Vagina (tissue), 2 donors: ENCODE measurements around the gene PLA2G12A. TPM values are rescaled to one million over a fixed set of nuclear protein-coding genes. Genes with fewer than 3 reads are reported as not detected.

ENCODE experiments used
- DNase-seq, 2 donors: peaks; one replicate each; pipeline ENCODE4 v3.0.0-alpha.2; 2017; ENCODE audit errors: extremely low spot score in 2 of 2
- H3K27ac ChIP-seq: fragments of 200-600 bp; sonication (generic); one replicate; pipeline ENCODE4 v1.5.1; 2019
- H3K27me3 ChIP-seq: fragments of 200-600 bp; sonication (generic); one replicate; pipeline ENCODE4 v1.5.1; 2019
- H3K36me3 ChIP-seq, 2 donors: fragments of 200-600 bp; sonication (generic); one replicate each; pipeline ENCODE4 v1.5.1; 2017 to 2019
- H3K4me1 ChIP-seq: fragments of 200-600 bp; sonication (generic); one replicate; pipeline ENCODE4 v1.5.1; 2019
- H3K4me3 ChIP-seq, 2 donors: fragments of 200-600 bp; sonication (generic); 1 replicate in 1 of 2; 2 replicates in 1 of 2; pipeline ENCODE4 v1.5.1; 2016 to 2019
- H3K9me3 ChIP-seq: fragments of 200-600 bp; sonication (generic); one replicate; pipeline ENCODE4 v1.5.1; 2019
- POLR2A ChIP-seq, 2 donors: fragments of 450-650 bp; IDR thresholded peaks; one replicate each; pipeline ENCODE4 v1.6.1; 2017; ENCODE audit warnings: antibody characterized with exemption in 2 of 2, mild to moderate bottlenecking in 2 of 2, moderate library complexity in 2 of 2
- POLR2AphosphoS5 ChIP-seq, 2 donors: sonication (generic); formaldehyde crosslinking; IDR thresholded peaks; one replicate each; pipeline ENCODE4 v1.9.0; 2017; ENCODE audit warnings: antibody characterized with exemption in 2 of 2, mild to moderate bottlenecking in 2 of 2, low read depth in 1 of 2; ENCODE audit not compliant: insufficient read depth in 1 of 2
- intact Hi-C: fragments of 100-400 bp; cut with DNase I; formaldehyde crosslinking; loops from one replicate; pipeline ENCODE4 v1.15.1; 2023
- total RNA-seq: library from RNA; depleted of rRNA; stranded (reverse); fragments of >200 nt; gene quantifications from one replicate; pipeline ENCODE4 v1.2.3, GENCODE V29; 2016
- TF ChIP-seq, protein P1 (sequence below), 3 experiments: fragments of 450-650 bp in 2 of 3; fragments of 200-600 bp in 1 of 3; sonication (generic) in 1 of 3; IDR thresholded peaks; one replicate each; pipeline ENCODE4 v1.5.1; 2017 to 2019; ENCODE audit warnings: antibody characterized with exemption in 3 of 3, mild to moderate bottlenecking in 2 of 3, moderate library complexity in 2 of 3

Gene PLA2G12A
- total RNA-seq, 1 donor from 2014 or later = 16.9 TPM

- H3K4me1 ChIP-seq = peaks cover 23% of the 10 kb centered on the region
- intact Hi-C loops = no loop called here
- peak within 1 kb of the TSS; percentile 62 to 67 for H3K4me3 ChIP-seq
- peak within 1 kb of the TSS; percentile 77 for H3K27ac ChIP-seq
- no peaks in the 10 kb centered on the region for H3K36me3 ChIP-seq
- no peaks in the 10 kb centered on the region for H3K9me3 ChIP-seq
- peak in 1 of 2 donors; percentile 90 for DNase-seq
- TF ChIP-seq POLR2A (IDR thresholded peaks at IDR 0.05) = no peak
- TF ChIP-seq POLR2AphosphoS5 (IDR thresholded peaks at IDR 0.05; ENCODE audit: insufficient read depth in 1 of 2, low read depth in 1 of 2) = peak in 1 of 2 donors; percentile 85
- TF ChIP-seq, protein P1, sequence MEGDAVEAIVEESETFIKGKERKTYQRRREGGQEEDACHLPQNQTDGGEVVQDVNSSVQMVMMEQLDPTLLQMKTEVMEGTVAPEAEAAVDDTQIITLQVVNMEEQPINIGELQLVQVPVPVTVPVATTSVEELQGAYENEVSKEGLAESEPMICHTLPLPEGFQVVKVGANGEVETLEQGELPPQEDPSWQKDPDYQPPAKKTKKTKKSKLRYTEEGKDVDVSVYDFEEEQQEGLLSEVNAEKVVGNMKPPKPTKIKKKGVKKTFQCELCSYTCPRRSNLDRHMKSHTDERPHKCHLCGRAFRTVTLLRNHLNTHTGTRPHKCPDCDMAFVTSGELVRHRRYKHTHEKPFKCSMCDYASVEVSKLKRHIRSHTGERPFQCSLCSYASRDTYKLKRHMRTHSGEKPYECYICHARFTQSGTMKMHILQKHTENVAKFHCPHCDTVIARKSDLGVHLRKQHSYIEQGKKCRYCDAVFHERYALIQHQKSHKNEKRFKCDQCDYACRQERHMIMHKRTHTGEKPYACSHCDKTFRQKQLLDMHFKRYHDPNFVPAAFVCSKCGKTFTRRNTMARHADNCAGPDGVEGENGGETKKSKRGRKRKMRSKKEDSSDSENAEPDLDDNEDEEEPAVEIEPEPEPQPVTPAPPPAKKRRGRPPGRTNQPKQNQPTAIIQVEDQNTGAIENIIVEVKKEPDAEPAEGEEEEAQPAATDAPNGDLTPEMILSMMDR (IDR thresholded peaks at IDR 0.05) = peak; percentile 25 to 42 (median 37)
- H3K27me3 ChIP-seq = no peaks in the 10 kb centered on the region
Measured at GRCh38 chr4:109702950-109703663, 26.8 kb downstream of the PLA2G12A start, which contains the start of gene CASP6. TSS of gene CASP6 (minus strand) at chr4:109703445. CDS start at chr4:109703395, 50 bp downstream.

- no peak for DNase-seq
- TF ChIP-seq, protein P1 (IDR thresholded peaks at IDR 0.05) = no peak
- H3K4me3 ChIP-seq = peak overlapping the region; percentile 62 to 67
- peaks cover 0 to 12% of the 10 kb centered on the region in 2 donors for H3K36me3 ChIP-seq
- intact Hi-C loops = no loop called here
- no peaks in the 10 kb centered on the region for H3K27me3 ChIP-seq
- H3K9me3 ChIP-seq = no peaks in the 10 kb centered on the region
- H3K27ac ChIP-seq = peak overlapping the region; percentile 77
- peaks cover 23% of the 10 kb centered on the region for H3K4me1 ChIP-seq
Measured at GRCh38 chr4:109701566-109702410, 28.1 kb downstream of the PLA2G12A start.

DNA sequence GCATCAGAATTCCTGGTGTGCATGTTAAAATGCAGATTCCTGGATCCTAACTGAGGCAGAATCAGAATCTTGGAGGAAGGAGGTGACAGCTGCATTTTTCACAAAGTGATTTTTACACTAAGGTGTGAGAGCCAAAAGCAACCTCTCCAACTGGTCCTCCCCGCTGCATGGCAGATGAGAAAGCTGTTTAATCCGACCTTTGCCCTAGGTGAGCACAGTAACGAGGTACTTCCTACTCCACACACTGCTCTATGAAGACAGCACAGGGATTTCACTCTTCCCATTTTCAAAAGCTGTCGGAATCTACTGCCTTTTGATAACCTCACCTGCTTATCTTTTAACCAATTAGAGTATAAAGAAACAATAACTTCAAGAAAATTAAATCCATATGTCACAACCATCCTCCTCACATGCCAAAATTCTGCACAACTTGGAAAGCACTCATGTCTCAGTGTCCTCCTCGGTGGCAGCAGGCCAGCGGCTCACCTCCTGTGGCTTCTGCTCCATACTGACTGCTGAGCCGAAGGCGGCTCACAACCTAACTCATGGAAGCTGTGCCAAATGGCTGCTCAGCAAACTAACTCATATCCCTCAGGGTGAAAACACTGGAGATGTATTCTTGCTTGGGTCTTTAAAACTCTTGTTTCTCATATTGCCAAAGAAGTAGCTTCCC, 30.2 kb downstream of the PLA2G12A start:
- H3K27ac ChIP-seq = no peak overlapping the region
- H3K27me3 ChIP-seq = no peaks in the 10 kb centered on the region
- no peak for DNase-seq
- H3K36me3 ChIP-seq = peaks cover 0 to 13% of the 10 kb centered on the region in 2 donors
- TF ChIP-seq, protein P1 (IDR thresholded peaks at IDR 0.05) = no peak
- no peak for TF ChIP-seq POLR2A (IDR thresholded peaks at IDR 0.05)
- no peak for TF ChIP-seq POLR2AphosphoS5 (IDR thresholded peaks at IDR 0.05; ENCODE audit: insufficient read depth in 1 of 2, low read depth in 1 of 2)
- H3K4me1 ChIP-seq = peaks cover 23% of the 10 kb centered on the region
- no peaks in the 10 kb centered on the region for H3K9me3 ChIP-seq
- intact Hi-C loops = no loop called here
- no peak overlapping the region for H3K4me3 ChIP-seq

GRCh38 chr4:109698656-109699055, 31.2 kb downstream of the PLA2G12A start:
- intact Hi-C loops = no loop called here
- no peak for DNase-seq
- Histone ChIP-seq H3K9me3 (no peaks in the 10 kb centered on the region), H3K4me1 (peaks cover 16% of the 10 kb centered on the region), H3K27me3 (no peaks in the 10 kb centered on the region), H3K27ac (no peak overlapping the region), H3K4me3 (no peak overlapping the region), H3K36me3 (peaks cover 0 to 20% of the 10 kb centered on the region in 2 donors)
- TF ChIP-seq POLR2A (IDR thresholded peaks at IDR 0.05) = no peak
- TF ChIP-seq, protein P1 (IDR thresholded peaks at IDR 0.05) = no peak
- TF ChIP-seq POLR2AphosphoS5 (IDR thresholded peaks at IDR 0.05; ENCODE audit: insufficient read depth in 1 of 2, low read depth in 1 of 2) = no peak
